OCI-LY3 (cell line): Measurements from ENCODE around the gene APIP.

Source experiments
- EZH2phosphoT487 ChIP-seq: fragments of 200-600 bp; shearing (Covaris generic); IDR thresholded peaks from 2 replicates; pipeline ENCODE4 v1.6.1; 2018; ENCODE audit warnings: antibody characterized with exemption, mixed run types, low read depth
- TF ChIP-seq, protein P1 (sequence below): fragments of 200-600, 300-600 bp; sonication (generic); IDR thresholded peaks from 2 replicates; pipeline ENCODE4 v1.5.1; 2014; ENCODE audit warnings: antibody characterized with exemption, low read length, low read depth

DNA sequence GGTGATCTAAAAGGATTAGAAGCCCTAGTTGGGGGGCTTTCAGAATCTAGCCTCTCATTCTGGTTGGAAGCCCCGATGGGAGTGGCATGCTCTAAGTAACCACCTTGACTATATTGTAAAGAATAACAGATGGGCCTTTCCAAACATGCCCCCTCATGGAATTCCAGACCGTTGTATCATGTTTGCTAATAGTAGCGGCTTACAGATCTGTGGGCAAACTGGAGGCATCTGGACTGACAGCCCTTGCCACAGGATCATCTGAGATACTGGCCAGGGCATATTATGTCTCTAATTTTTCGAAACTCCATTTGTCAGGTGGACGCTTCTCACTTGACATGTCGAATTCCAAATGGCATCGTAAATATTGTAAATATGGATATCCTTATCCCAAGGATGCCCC, 10.5 kb downstream of the APIP start:
- TF ChIP-seq, protein P1, sequence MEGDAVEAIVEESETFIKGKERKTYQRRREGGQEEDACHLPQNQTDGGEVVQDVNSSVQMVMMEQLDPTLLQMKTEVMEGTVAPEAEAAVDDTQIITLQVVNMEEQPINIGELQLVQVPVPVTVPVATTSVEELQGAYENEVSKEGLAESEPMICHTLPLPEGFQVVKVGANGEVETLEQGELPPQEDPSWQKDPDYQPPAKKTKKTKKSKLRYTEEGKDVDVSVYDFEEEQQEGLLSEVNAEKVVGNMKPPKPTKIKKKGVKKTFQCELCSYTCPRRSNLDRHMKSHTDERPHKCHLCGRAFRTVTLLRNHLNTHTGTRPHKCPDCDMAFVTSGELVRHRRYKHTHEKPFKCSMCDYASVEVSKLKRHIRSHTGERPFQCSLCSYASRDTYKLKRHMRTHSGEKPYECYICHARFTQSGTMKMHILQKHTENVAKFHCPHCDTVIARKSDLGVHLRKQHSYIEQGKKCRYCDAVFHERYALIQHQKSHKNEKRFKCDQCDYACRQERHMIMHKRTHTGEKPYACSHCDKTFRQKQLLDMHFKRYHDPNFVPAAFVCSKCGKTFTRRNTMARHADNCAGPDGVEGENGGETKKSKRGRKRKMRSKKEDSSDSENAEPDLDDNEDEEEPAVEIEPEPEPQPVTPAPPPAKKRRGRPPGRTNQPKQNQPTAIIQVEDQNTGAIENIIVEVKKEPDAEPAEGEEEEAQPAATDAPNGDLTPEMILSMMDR = no peak
- no peak for TF ChIP-seq EZH2phosphoT487
